Measurements from ENCODE around the gene PIK3IP1. TPM values are rescaled to one million over a fixed set of nuclear protein-coding genes. Genes with fewer than 3 reads are reported as not detected.
A peak's percentile ranks its signal among the peaks of the same experiment; 100 is the strongest.

Gene PIK3IP1
- polyA plus RNA-seq, 1 experiment: 23.8 TPM

DNA sequence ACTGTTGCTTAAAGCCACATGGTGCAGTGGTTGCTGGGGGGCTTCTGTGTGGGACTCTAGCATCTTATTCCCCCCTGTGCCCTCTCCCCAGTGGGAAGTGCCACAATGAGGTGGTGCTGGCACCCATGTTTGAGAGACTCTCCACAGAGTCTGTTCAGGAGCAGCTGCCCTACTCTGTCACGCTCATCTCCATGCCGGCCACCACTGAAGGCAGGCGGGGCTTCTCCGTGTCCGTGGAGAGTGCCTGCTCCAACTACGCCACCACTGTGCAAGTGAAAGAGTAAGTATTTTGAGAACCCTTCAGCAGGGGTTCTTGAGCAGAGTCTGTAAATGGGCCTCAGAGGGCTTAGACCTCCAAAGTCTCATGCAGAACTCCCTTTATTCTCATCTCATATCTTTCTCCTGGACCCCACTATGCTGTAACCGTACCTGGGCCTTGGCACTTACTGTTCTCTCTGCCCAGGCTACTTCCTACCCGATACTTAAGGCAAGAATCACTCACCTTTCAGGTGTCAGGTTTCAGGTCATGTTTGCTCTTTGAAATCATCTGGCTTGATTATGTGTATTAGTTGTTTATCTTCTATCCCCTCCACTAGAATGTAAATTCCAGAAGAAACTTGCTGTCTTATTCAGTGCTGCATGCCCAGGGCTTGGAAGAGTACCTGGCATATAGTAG is 32.4 kb downstream of the PIK3IP1 start:
- TF ChIP-seq, protein P1, sequence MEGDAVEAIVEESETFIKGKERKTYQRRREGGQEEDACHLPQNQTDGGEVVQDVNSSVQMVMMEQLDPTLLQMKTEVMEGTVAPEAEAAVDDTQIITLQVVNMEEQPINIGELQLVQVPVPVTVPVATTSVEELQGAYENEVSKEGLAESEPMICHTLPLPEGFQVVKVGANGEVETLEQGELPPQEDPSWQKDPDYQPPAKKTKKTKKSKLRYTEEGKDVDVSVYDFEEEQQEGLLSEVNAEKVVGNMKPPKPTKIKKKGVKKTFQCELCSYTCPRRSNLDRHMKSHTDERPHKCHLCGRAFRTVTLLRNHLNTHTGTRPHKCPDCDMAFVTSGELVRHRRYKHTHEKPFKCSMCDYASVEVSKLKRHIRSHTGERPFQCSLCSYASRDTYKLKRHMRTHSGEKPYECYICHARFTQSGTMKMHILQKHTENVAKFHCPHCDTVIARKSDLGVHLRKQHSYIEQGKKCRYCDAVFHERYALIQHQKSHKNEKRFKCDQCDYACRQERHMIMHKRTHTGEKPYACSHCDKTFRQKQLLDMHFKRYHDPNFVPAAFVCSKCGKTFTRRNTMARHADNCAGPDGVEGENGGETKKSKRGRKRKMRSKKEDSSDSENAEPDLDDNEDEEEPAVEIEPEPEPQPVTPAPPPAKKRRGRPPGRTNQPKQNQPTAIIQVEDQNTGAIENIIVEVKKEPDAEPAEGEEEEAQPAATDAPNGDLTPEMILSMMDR (IDR thresholded peaks at IDR 0.05; ENCODE audit: low read depth, low read length): no peak
- POLR2A ChIA-PET: no interaction called here
- CTCF ChIA-PET: interaction anchor here (0.6 to 2.5 kb wide), 3 partner anchors 13 to 1284 kb away, joined by 3 to 16 read pairs (median 3); no protein-coding TSS in a partner anchor
- no peak for DNase-seq (ENCODE audit: low read depth, low spot score)
- no peaks in the 10 kb centered on the region for H3K27me3 ChIP-seq (ENCODE audit: control insufficient read depth, insufficient read depth, low read length)
- no peak overlapping the region for H3K27ac ChIP-seq (ENCODE audit: low read depth, low read length)
- no peak overlapping the region for H3K4me3 ChIP-seq (ENCODE audit: low read depth, low read length)
- H3K9me3 ChIP-seq (ENCODE audit: control insufficient read depth, insufficient read depth, low read length): no peaks in the 10 kb centered on the region

DNA sequence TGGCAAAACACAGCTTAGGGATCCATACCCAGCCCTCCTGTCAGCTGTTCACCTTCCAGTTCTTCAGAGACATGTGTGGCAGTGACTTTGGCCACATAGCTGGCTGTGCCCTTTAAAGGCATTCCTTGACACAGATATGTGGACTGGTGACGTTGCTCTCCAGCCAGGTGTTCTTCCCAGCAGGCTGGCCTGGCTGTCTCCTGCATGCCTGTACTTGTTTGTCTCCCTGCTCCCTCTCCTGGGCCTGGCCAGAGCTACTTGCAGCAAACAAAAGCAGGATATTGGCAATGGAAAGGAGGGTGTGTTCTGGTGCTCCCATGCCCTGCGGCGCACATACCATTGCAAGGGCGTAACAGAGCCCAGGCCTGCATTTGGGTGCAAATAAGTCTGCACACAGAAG is 38.3 kb downstream of the PIK3IP1 start:
- Histone ChIP-seq H3K27ac (ENCODE audit: low read depth, low read length) (no peak overlapping the region), H3K4me3 (ENCODE audit: low read depth, low read length) (no peak overlapping the region), H3K9me3 (ENCODE audit: control insufficient read depth, insufficient read depth, low read length) (no peaks in the 10 kb centered on the region), H3K27me3 (ENCODE audit: control insufficient read depth, insufficient read depth, low read length) (no peaks in the 10 kb centered on the region)
- POLR2A ChIA-PET: interaction anchor here (0.6 kb wide), 1 partner anchor 80 kb away, joined by 3 read pairs; no protein-coding TSS in a partner anchor
- no peak for DNase-seq (ENCODE audit: low read depth, low spot score)
- CTCF ChIA-PET: interaction anchor here (0.5 to 5.0 kb wide), 3 partner anchors 14 to 20 kb away, joined by 3 to 44 read pairs (median 4); no protein-coding TSS in a partner anchor
- TF ChIP-seq, protein P1 (IDR thresholded peaks at IDR 0.05; ENCODE audit: low read depth, low read length): no peak

DNA sequence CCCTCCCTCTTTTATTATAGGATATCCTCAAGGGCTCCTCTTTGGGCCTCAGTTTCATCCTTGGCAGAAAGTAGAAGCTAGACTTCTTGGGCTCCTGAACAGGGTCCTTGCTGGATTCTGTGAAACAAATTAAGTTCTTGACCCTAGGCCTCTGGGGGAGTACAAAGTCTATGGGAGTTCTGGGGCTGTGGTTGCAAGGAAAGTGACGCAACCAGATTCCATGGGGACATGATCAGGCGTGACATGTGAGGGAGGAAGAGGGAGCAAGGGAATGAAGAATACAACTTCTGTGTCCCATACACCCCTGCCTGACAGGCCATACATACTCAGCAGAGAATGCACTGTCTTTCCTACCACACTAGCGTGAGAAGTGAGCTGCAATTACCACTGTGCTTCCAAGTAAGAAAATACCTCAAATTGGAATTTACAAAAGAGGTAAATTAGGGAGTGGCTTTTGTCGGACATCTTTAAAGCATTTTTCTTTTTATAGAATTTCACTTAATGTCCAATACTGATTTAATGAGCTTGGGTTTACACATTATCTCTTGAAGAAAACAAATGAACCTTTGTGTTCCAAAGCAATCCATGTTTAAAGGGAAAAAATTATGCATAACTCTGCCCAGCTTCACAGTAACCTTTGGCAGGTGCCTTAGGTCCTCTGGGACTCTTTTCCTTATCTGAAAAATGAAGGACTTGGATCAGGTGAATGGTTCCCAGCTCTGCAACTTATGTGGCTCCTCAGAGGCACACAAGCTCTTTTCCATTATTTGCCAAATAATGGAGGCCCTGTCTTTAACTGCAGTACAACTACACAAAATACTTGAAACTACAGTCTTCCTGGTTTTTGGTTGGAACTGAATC is 41.3 kb downstream of the PIK3IP1 start:
- Histone ChIP-seq H3K27ac (ENCODE audit: low read depth, low read length) (no peak overlapping the region), H3K9me3 (ENCODE audit: control insufficient read depth, insufficient read depth, low read length) (no peaks in the 10 kb centered on the region), H3K4me3 (ENCODE audit: low read depth, low read length) (no peak overlapping the region), H3K27me3 (ENCODE audit: control insufficient read depth, insufficient read depth, low read length) (no peaks in the 10 kb centered on the region)
- ChIA-PET POLR2A (interaction anchor here (0.6 to 1.2 kb wide), 2 partner anchors 20 to 26 kb away, joined by 3 read pairs; no protein-coding TSS in a partner anchor), CTCF (interaction anchor here (0.7 to 6.1 kb wide), 4 partner anchors 22 to 63 kb away, joined by 3 to 46 read pairs (median 14); partner anchors contain the start of genes LIMK2 and PIK3IP1)
- DNase-seq (ENCODE audit: low read depth, low spot score): no peak
- TF ChIP-seq, protein P1 (IDR thresholded peaks at IDR 0.05; ENCODE audit: low read depth, low read length): no peak

DNA sequence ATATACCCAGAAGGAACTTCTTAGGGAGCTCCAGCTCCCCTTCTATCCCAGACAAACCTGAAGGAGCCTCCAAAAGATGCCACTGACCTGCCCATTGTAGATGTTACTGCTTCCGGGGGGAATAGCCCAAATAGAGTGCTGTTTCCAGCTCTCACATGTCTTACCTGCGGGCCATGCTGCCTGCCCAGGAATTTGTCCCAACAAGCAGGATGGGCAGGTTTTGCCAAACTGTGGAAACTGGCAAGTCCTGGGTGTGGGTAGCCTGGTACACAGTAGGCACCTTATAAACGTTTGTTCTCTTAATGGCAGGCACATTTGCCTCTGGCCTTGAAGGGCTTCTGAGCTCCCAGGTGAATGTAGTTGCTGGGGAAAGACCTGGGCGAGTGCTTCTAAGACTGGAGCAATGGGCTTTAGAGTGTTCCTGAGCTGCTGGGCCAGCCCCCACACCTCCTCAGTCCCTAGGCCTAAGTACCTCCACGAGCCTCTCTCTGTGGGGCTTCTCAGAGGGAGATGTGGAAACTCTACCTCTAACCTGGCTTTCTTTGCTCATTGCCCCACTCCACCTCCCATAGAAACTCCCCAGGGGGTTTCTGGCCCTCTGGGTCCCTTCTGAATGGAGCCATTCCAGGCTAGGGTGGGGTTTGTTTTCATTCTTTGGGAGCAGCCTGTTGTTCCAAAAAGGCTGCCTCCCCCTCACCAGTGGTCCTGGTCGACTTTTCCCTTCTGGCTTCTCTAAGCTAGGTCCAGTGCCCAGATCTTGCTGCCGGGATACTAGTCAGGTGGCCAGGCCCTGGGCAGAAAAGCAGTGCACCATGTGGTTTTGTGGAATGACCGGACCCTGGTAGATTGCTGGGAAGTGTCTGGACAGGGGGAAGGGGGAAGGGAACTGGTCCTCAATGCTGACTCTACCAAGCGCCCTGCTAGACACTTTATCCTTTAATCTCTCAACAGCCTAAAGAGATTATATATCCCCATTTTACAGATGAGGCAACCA is 43.0 kb downstream of the PIK3IP1 start:
- POLR2A ChIA-PET: interaction anchor here (0.9 to 1.6 kb wide), 4 partner anchors 22 to 147 kb away, joined by 3 to 7 read pairs (median 4); partner anchors contain the start of genes PIK3IP1 and SELENOM
- TF ChIP-seq, protein P1 (IDR thresholded peaks at IDR 0.05; ENCODE audit: low read depth, low read length): no peak
- no peaks in the 10 kb centered on the region for H3K27me3 ChIP-seq (ENCODE audit: control insufficient read depth, insufficient read depth, low read length)
- DNase-seq (ENCODE audit: low read depth, low spot score): no peak
- CTCF ChIA-PET: interaction anchor here (1.3 to 6.1 kb wide), 4 partner anchors 21 to 142 kb away, joined by 3 to 46 read pairs (median 15); partner anchors contain the start of genes LIMK2 and SELENOM
- no peak overlapping the region for H3K27ac ChIP-seq (ENCODE audit: low read depth, low read length)
- H3K4me3 ChIP-seq (ENCODE audit: low read depth, low read length): peak overlapping the region; percentile 74
- no peaks in the 10 kb centered on the region for H3K9me3 ChIP-seq (ENCODE audit: control insufficient read depth, insufficient read depth, low read length)
